ENCODE results near the gene SCML1.

SCML1 gene

GRCh38 chrX:17788956-17789562, 51.8 kb downstream of the SCML1 start:
- no peak for FAIRE-seq
- no peak for DNase-seq (ENCODE audit: insufficient read length, low spot score)
- TF ChIP-seq, protein P1, sequence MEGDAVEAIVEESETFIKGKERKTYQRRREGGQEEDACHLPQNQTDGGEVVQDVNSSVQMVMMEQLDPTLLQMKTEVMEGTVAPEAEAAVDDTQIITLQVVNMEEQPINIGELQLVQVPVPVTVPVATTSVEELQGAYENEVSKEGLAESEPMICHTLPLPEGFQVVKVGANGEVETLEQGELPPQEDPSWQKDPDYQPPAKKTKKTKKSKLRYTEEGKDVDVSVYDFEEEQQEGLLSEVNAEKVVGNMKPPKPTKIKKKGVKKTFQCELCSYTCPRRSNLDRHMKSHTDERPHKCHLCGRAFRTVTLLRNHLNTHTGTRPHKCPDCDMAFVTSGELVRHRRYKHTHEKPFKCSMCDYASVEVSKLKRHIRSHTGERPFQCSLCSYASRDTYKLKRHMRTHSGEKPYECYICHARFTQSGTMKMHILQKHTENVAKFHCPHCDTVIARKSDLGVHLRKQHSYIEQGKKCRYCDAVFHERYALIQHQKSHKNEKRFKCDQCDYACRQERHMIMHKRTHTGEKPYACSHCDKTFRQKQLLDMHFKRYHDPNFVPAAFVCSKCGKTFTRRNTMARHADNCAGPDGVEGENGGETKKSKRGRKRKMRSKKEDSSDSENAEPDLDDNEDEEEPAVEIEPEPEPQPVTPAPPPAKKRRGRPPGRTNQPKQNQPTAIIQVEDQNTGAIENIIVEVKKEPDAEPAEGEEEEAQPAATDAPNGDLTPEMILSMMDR (IDR thresholded peaks at IDR 0.05; ENCODE audit: insufficient read depth, missing control alignments): no peak

DNA sequence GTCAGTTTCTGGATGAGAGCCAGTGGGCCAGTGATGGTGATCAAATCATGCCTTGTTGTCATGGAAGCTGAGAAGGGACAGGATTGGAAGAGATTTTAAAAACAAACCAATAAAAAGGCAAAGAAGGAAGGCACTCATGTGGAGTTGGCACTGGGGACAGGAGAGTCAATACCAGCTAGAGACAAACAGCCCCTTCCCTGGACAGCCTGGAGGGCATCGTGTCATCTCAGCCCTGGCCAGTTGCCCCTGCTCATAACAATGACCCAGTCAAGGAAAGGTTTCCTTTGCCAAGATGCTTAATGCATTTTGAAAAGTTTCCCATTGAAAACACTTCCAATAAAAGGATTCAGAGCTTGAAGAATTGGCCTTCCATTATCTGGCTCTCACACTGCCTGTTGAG, 55.5 kb downstream of the SCML1 start:
- DNase-seq (ENCODE audit: insufficient read length, low spot score): no peak
- FAIRE-seq: no peak
- TF ChIP-seq, protein P1 (IDR thresholded peaks at IDR 0.05; ENCODE audit: insufficient read depth, missing control alignments): no peak

- TF ChIP-seq, protein P1 (IDR thresholded peaks at IDR 0.05; ENCODE audit: insufficient read depth, missing control alignments): no peak
- no peak for FAIRE-seq
- no peak for DNase-seq (ENCODE audit: insufficient read length, low spot score)
Measured at GRCh38 chrX:17798921-17799320, 61.6 kb downstream of the SCML1 start.

- TF ChIP-seq, protein P1 (IDR thresholded peaks at IDR 0.05; ENCODE audit: insufficient read depth, missing control alignments): no peak
- no peak for FAIRE-seq
- no peak for DNase-seq (ENCODE audit: insufficient read length, low spot score)
Measured at GRCh38 chrX:17801431-17801830, 64.1 kb downstream of the SCML1 start.

DNA sequence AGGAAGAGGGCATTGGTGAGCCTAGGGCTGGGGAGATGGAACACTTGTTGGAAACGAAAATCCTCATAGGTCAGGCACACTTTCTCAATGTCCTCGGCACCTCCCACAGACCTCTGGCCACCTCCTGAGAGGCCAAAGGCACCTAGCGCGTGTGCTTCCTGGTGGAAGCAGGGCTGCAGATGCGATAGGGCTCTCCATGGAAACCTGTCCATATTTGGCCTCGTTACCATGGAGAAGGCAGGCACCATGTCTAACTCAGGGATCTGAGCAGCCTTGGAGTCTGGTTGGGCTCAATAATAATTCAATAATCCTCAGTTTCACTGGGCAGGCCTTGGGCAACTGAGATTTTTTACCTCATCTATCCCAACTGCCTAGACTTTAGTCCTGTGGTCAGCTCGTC, 65.5 kb downstream of the SCML1 start:
- no peak for FAIRE-seq

GRCh38 chrX:17803449-17803848, 66.2 kb downstream of the SCML1 start:
- no peak for DNase-seq (ENCODE audit: insufficient read length, low spot score)
- no peak for FAIRE-seq
- TF ChIP-seq, protein P1 (IDR thresholded peaks at IDR 0.05; ENCODE audit: insufficient read depth, missing control alignments): no peak

More for the DNA sequence above, 65.5 kb downstream of the SCML1 start:
- TF ChIP-seq, protein P1 (IDR thresholded peaks at IDR 0.05; ENCODE audit: insufficient read depth, missing control alignments): no peak
- DNase-seq (ENCODE audit: insufficient read length, low spot score): no peak
